Measurements from ENCODE around the gene SUGP2. TPM values are rescaled to one million over a fixed set of nuclear protein-coding genes. Genes with fewer than 3 reads are reported as not detected.

Gene SUGP2
- 48.0 and 52.2 TPM in 2 replicates for polyA plus RNA-seq (2013)

DNA sequence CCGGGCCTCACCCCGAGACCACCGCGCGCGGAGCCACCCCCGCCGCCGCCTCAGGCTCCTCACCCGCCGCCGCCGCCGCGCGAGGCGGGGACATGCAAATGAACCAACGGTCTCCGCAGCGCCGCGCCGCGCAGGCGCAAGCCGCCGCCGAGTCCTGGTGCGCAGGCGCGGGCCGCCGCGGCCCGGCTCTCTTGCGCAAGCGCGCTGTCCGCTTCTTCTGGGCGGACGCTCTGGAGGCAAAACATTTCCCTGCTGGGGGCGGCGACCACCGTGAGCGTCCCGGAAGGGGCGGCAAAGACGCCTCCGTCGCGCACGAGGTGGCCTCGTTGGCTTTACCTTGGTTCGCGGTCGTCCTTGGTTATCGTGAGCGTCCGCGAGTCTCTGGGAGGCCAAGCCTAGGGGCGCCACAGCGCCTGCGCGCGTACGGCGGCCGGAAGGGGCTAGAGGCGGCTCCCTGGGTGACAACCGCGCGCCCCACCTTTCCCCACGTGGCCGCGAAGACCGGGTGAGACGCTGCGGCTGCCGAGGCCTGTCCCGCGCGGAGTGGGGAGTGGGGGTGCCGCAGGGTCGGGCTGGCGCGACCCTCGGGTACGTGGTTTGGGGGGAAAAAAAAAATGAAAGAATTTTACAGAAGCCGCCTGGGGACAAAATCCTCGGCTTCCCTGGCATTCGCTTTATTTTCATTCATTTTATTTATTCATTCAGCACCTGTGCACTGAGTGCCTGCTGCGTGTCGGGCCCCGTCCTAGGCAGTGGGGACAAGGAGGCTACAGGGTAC lies at the start of gene SUGP2, which contains the start of gene ARMC6:
TSS of gene SUGP2 (minus strand) at position 92 of the 778 bp plus-strand sequence. CDS start 2,446 bp downstream, outside the sequence.
TSS of gene ARMC6 (plus strand) at position 178 of the 778 bp plus-strand sequence. CDS start 607 bp downstream, outside the sequence.
- Histone ChIP-seq H3K18ac (ENCODE audit: low read length) (peak within 1 kb of the TSS; percentile 93), H2AFZ (ENCODE audit: insufficient read depth, low read length, poor library complexity) (peak within 1 kb of the TSS; percentile 94), H3K4me1 (ENCODE audit: control insufficient read depth in 1 of 2, insufficient read depth in 2 of 2, low read length in 2 of 2) (peaks cover 4 to 5% of the 10 kb centered on the region in 2 experiments), H3K36me3 (ENCODE audit: control insufficient read depth in 1 of 2, insufficient read depth in 2 of 2, low read length in 2 of 2) (peaks cover 19 to 22% of the 10 kb centered on the region in 2 experiments), H4K12ac (ENCODE audit: low read depth, low read length) (peak within 1 kb of the TSS; percentile 89), H3K9ac (ENCODE audit: low read length) (peak within 1 kb of the TSS; percentile 93), H3K27me3 (ENCODE audit: insufficient read depth, low read length) (no peaks in the 10 kb centered on the region), H2BK5ac (ENCODE audit: low read depth, low read length, poor library complexity) (peak within 1 kb of the TSS; percentile 81), H3K23ac (ENCODE audit: low read length) (no peak within 1 kb of the TSS), H3K14ac (ENCODE audit: low read length) (peak within 1 kb of the TSS; percentile 87), H3K9me3 (ENCODE audit: insufficient read depth, low read depth, low read length) (peaks cover 2% of the 10 kb centered on the region), H3K79me1 (ENCODE audit: low read length) (peaks cover 9% of the 10 kb centered on the region), H2BK12ac (ENCODE audit: low read length) (no peak within 1 kb of the TSS), H4K8ac (ENCODE audit: low read depth, low read length) (peak within 1 kb of the TSS; percentile 98), H3K4ac (ENCODE audit: low read depth, low read length) (peak within 1 kb of the TSS; percentile 94), H3K4me3 (ENCODE audit: low read depth, low read length) (peak within 1 kb of the TSS; percentile 85), H4K91ac (ENCODE audit: low read depth, low read length) (peak within 1 kb of the TSS; percentile 95), H2AK5ac (ENCODE audit: low read length) (peak within 1 kb of the TSS; percentile 20), H3K27ac (ENCODE audit: low read depth, low read length) (peak within 1 kb of the TSS; percentile 93), H2BK120ac (ENCODE audit: insufficient read depth, low read length, poor library complexity) (peak within 1 kb of the TSS; percentile 85), H3K4me2 (ENCODE audit: low read length) (peak within 1 kb of the TSS; percentile 100), H3K79me2 (ENCODE audit: control insufficient read depth, insufficient read depth, low read length, poor library complexity) (peaks cover 8% of the 10 kb centered on the region)
- no CpG with 5 or more reads among the region's 94 CpGs for WGBS (ENCODE audit: extremely low coverage, insufficient coverage, insufficient read length)
- peak; percentile 78 to 93 for DNase-seq

- no CpG with 5 or more reads among the region's 16 CpGs for WGBS (ENCODE audit: extremely low coverage, insufficient coverage, insufficient read length)
These were observed 48.4 kb upstream of the SUGP2 start for GRCh38 chr19:19081642-19082151.

DNA sequence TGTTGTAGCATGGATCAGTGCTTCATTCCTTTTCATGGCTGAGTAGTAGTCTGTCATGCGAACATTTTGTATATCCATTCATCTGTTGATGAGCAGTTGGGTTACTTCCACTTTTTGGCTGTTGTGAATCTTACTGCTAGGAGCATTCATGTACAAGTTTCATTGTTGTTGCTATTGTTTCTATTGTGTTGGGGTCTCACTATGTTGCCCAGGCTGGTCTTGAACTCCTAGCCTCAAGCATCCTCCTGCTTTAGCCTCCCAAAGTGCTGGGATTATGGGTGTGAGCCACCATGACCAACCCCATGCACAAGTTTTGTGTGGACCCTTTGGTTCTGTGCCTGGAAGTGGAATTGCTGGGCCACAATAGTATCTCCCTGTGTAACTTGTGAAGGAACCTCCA lies 46.3 kb upstream of the SUGP2 start:
- H3K79me1 ChIP-seq (ENCODE audit: low read length): no peaks in the 10 kb centered on the region
- no peak overlapping the region for H4K12ac ChIP-seq (ENCODE audit: low read depth, low read length)
- H3K27me3 ChIP-seq (ENCODE audit: insufficient read depth, low read length): no peaks in the 10 kb centered on the region
- H3K27ac ChIP-seq (ENCODE audit: low read depth, low read length): no peak overlapping the region
- H2AK5ac ChIP-seq (ENCODE audit: low read length): no peak overlapping the region
- H3K36me3 ChIP-seq (ENCODE audit: control insufficient read depth in 1 of 2, insufficient read depth in 2 of 2, low read length in 2 of 2): no peaks in the 10 kb centered on the region
- no peak overlapping the region for H3K9ac ChIP-seq (ENCODE audit: low read length)
- DNase-seq: no peak
- no peak overlapping the region for H3K14ac ChIP-seq (ENCODE audit: low read length)
- H3K18ac ChIP-seq (ENCODE audit: low read length): no peak overlapping the region
- no peak overlapping the region for H2BK12ac ChIP-seq (ENCODE audit: low read length)
- no peak overlapping the region for H3K4me3 ChIP-seq (ENCODE audit: low read depth, low read length)
- no peak overlapping the region for H3K4ac ChIP-seq (ENCODE audit: low read depth, low read length)
- H3K9me3 ChIP-seq (ENCODE audit: insufficient read depth, low read depth, low read length): peaks cover 6% of the 10 kb centered on the region
- H4K91ac ChIP-seq (ENCODE audit: low read depth, low read length): no peak overlapping the region
- no peak overlapping the region for H2AFZ ChIP-seq (ENCODE audit: insufficient read depth, low read length, poor library complexity)
- no peak overlapping the region for H2BK120ac ChIP-seq (ENCODE audit: insufficient read depth, low read length, poor library complexity)
- WGBS (ENCODE audit: extremely low coverage, insufficient coverage, insufficient read length): no CpG with 5 or more reads among the region's 1 CpG
- H3K4me2 ChIP-seq (ENCODE audit: low read length): no peak overlapping the region
- no peak overlapping the region for H4K8ac ChIP-seq (ENCODE audit: low read depth, low read length)
- no peaks in the 10 kb centered on the region for H3K79me2 ChIP-seq (ENCODE audit: control insufficient read depth, insufficient read depth, low read length, poor library complexity)
- peaks cover 0 to 3% of the 10 kb centered on the region in 2 experiments for H3K4me1 ChIP-seq (ENCODE audit: control insufficient read depth in 1 of 2, insufficient read depth in 2 of 2, low read length in 2 of 2)
- H3K23ac ChIP-seq (ENCODE audit: low read length): no peak overlapping the region
- H2BK5ac ChIP-seq (ENCODE audit: low read depth, low read length, poor library complexity): no peak overlapping the region

More at GRCh38 chr19:19081642-19082151, 48.4 kb upstream of the SUGP2 start:
- H4K91ac ChIP-seq (ENCODE audit: low read depth, low read length): no peak overlapping the region
- H2BK120ac ChIP-seq (ENCODE audit: insufficient read depth, low read length, poor library complexity): no peak overlapping the region
- H3K9me3 ChIP-seq (ENCODE audit: insufficient read depth, low read depth, low read length): peaks cover 5% of the 10 kb centered on the region
- H3K79me1 ChIP-seq (ENCODE audit: low read length): no peaks in the 10 kb centered on the region
- no peak overlapping the region for H2AFZ ChIP-seq (ENCODE audit: insufficient read depth, low read length, poor library complexity)
- no peak overlapping the region for H2AK5ac ChIP-seq (ENCODE audit: low read length)
- no peak overlapping the region for H3K9ac ChIP-seq (ENCODE audit: low read length)
- no peak overlapping the region for H4K8ac ChIP-seq (ENCODE audit: low read depth, low read length)
- no peak overlapping the region for H3K14ac ChIP-seq (ENCODE audit: low read length)
- H3K4me3 ChIP-seq (ENCODE audit: low read depth, low read length): no peak overlapping the region
- H3K79me2 ChIP-seq (ENCODE audit: control insufficient read depth, insufficient read depth, low read length, poor library complexity): no peaks in the 10 kb centered on the region
- H4K12ac ChIP-seq (ENCODE audit: low read depth, low read length): no peak overlapping the region
- H3K18ac ChIP-seq (ENCODE audit: low read length): no peak overlapping the region
- H3K27me3 ChIP-seq (ENCODE audit: insufficient read depth, low read length): no peaks in the 10 kb centered on the region
- H3K36me3 ChIP-seq (ENCODE audit: control insufficient read depth in 1 of 2, insufficient read depth in 2 of 2, low read length in 2 of 2): no peaks in the 10 kb centered on the region
- no peak overlapping the region for H2BK5ac ChIP-seq (ENCODE audit: low read depth, low read length, poor library complexity)
- H3K4ac ChIP-seq (ENCODE audit: low read depth, low read length): no peak overlapping the region
- H3K27ac ChIP-seq (ENCODE audit: low read depth, low read length): no peak overlapping the region
- H3K4me2 ChIP-seq (ENCODE audit: low read length): no peak overlapping the region
- peaks cover 0 to 3% of the 10 kb centered on the region in 2 experiments for H3K4me1 ChIP-seq (ENCODE audit: control insufficient read depth in 1 of 2, insufficient read depth in 2 of 2, low read length in 2 of 2)
- H2BK12ac ChIP-seq (ENCODE audit: low read length): no peak overlapping the region
- no peak overlapping the region for H3K23ac ChIP-seq (ENCODE audit: low read length)
- no peak for DNase-seq

DNA sequence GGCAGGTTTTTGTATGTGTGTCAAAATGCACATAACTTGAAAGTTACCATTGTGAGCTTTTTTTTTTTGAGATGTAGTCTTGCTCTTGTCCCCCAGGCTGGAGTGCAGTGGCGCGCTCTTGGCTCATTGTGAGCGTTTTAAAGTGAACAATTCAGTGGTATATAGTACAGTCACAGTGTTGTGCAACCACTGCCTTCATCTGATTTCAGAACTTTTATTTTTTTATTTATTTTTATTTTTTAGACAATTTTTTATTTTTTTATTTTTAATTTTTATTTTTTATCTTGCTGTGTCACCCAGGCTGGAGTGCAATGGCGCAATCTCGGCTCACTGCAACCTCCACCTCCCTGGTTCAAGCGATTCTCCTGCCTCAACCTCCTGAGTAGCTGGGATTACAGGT lies 45.5 kb upstream of the SUGP2 start:
- Histone ChIP-seq H3K9ac (ENCODE audit: low read length) (no peak overlapping the region), H3K27me3 (ENCODE audit: insufficient read depth, low read length) (no peaks in the 10 kb centered on the region), H3K23ac (ENCODE audit: low read length) (no peak overlapping the region), H2BK120ac (ENCODE audit: insufficient read depth, low read length, poor library complexity) (no peak overlapping the region), H3K18ac (ENCODE audit: low read length) (no peak overlapping the region), H4K91ac (ENCODE audit: low read depth, low read length) (no peak overlapping the region), H4K12ac (ENCODE audit: low read depth, low read length) (no peak overlapping the region), H3K9me3 (ENCODE audit: insufficient read depth, low read depth, low read length) (peaks cover 6% of the 10 kb centered on the region), H3K79me2 (ENCODE audit: control insufficient read depth, insufficient read depth, low read length, poor library complexity) (no peaks in the 10 kb centered on the region), H3K4me2 (ENCODE audit: low read length) (no peak overlapping the region), H3K4me1 (ENCODE audit: control insufficient read depth in 1 of 2, insufficient read depth in 2 of 2, low read length in 2 of 2) (peaks cover 0 to 3% of the 10 kb centered on the region in 2 experiments), H3K36me3 (ENCODE audit: control insufficient read depth in 1 of 2, insufficient read depth in 2 of 2, low read length in 2 of 2) (no peaks in the 10 kb centered on the region), H3K4ac (ENCODE audit: low read depth, low read length) (no peak overlapping the region), H4K8ac (ENCODE audit: low read depth, low read length) (no peak overlapping the region), H2AFZ (ENCODE audit: insufficient read depth, low read length, poor library complexity) (no peak overlapping the region), H2BK12ac (ENCODE audit: low read length) (no peak overlapping the region), H3K4me3 (ENCODE audit: low read depth, low read length) (no peak overlapping the region), H2AK5ac (ENCODE audit: low read length) (no peak overlapping the region), H3K14ac (ENCODE audit: low read length) (no peak overlapping the region), H3K27ac (ENCODE audit: low read depth, low read length) (no peak overlapping the region), H3K79me1 (ENCODE audit: low read length) (no peaks in the 10 kb centered on the region), H2BK5ac (ENCODE audit: low read depth, low read length, poor library complexity) (no peak overlapping the region)
- WGBS (ENCODE audit: extremely low coverage, insufficient coverage, insufficient read length): no CpG with 5 or more reads among the region's 6 CpGs
- DNase-seq: no peak

Measured in trophoblast cell (in vitro differentiated cells and primary cell).